ENCODE measurements around the gene MUCL1.
"Not testable (repeated sequence)": the region's sequence is repeated elsewhere in the genome, so short reads cannot be mapped to it uniquely, and the experiment has no call there.

Gene MUCL1, protein sequence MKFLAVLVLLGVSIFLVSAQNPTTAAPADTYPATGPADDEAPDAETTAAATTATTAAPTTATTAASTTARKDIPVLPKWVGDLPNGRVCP

DNA sequence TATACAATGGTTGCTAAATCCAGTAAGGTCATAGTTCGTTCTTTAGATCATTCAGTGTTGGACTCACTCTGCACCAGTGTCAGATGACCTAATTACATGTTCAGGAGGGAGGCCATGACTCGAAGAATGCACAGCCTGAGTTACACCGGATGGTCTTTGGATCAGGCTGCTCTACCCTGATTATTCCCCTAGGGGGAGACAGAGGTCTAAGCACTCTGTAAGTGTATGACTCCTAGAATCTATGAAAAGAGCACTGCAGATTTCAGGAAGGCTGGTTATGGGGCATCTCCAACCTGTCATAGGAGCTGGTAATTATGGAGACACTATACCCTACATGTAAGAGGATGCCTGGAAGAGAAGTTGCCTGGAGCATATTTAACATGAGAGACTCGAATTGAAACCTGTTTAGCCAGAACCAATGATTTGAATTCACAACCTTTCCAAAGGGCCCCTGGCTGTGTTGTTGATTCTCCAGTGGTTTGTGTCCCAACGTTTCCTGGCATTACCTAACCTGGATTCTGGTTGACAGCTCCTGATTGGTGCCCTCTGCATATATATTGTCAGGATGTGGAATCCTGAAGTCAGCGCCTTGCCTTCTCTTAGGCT, at the start of gene MUCL1:
TSS of gene MUCL1 (plus strand) at position 584 of the 606 bp plus-strand sequence. CDS start 67 bp downstream, outside the sequence.
- in situ Hi-C loops (cut with MboI; ENCODE audit: low pct_unique_long_range_greater_than_20kb, low sequenced_read_pairs): no loop called here
- peak; percentile 72 for DNase-seq

DNA sequence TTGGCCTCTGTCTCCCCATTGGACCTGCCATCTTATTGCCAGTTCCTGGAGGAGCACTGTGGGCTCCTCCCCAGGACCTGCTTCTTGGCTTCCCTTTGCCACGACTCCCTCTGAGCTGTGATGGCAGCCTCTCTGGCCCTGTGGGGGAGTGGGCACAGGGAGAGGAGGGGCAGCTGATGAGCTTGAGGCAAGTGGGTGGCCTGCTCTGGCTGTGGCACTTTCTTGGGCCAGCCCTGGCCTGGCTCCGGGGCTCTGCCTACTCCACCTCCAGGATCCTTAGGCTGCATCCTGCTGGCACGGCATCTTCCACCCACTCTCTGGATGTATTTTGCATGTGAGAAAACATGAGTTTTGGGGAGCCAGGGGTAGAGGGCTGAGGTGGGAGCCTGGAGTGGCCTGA, 32.6 kb upstream of the MUCL1 start:
- DNase-seq: no peak
- in situ Hi-C loops (cut with MboI; ENCODE audit: low pct_unique_long_range_greater_than_20kb, low sequenced_read_pairs): no loop called here

- DNase-seq: no peak
- in situ Hi-C loops (cut with MboI; ENCODE audit: low pct_unique_long_range_greater_than_20kb, low sequenced_read_pairs): no loop called here
These were observed 29.9 kb upstream of the MUCL1 start for GRCh38 chr12:54824402-54824801.

DNA sequence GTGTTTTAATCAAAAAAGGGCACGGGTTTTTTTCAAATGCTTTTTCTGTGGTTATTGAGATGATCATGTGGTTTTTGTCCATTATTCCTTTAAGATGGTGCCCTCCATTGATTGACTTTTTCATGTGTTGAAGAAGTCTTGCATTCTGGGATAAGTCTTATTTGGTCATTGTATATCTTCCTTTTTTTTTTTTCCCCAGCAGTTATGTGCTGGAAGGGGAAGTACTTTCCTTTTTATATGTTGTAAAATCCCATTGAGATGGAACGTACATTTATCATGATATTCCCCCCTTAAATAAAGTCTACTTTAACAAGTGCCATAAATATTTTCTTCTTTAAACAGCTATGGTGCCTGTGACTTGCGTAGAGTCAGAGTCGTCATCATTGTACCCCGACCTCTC, 24.8 kb upstream of the MUCL1 start:
- DNase-seq: no peak
- in situ Hi-C loops (cut with MboI; ENCODE audit: low pct_unique_long_range_greater_than_20kb, low sequenced_read_pairs): no loop called here

DNA sequence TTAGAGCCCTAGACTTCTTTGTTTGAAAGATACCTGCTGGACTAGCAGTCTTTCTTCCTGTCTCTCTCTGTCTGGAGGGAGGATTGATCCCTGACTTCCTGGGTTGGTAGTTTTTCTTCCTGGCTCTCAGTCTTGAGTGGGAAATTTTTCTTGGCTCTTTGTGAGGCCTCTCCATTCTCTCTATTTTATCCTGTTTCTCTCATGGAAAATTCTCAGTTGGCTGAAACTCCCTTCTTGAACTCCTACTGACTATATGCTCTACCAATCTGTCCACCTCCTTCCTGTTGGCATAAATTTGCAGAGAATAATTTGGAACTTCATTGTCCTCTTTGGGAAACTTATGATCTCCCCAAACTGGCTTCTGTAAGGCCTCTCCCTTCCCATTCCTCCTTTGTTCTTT, 24.1 kb upstream of the MUCL1 start:
- in situ Hi-C loops (cut with MboI; ENCODE audit: low pct_unique_long_range_greater_than_20kb, low sequenced_read_pairs): no loop called here
- no peak for DNase-seq

GRCh38 chr12:54831631-54832030, 22.7 kb upstream of the MUCL1 start:
- no peak for DNase-seq
- in situ Hi-C loops (cut with MboI; ENCODE audit: low pct_unique_long_range_greater_than_20kb, low sequenced_read_pairs): no loop called here

- in situ Hi-C loops (cut with MboI; ENCODE audit: low pct_unique_long_range_greater_than_20kb, low sequenced_read_pairs): no loop called here
- no peak for DNase-seq
These were observed 14.0 kb upstream of the MUCL1 start for GRCh38 chr12:54840244-54840865.

DNA sequence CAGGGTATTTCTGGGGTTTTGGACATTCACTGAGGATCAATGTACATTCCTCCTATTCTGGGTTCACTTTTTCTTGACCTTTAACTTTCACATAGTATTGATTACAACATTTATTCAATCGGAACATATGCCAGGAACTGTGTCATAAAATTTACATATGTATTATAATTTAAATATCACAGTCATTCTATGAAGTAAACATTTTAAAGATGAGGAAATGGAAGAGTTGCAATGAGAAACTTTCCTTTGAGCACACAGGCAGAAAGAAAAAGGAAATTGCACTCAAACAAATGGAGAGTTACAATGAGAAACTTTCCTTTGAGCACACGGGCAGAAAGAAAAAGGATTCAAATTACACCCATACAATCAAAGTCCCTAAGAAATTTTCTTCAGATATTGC, 3.1 kb downstream of the MUCL1 start:
- DNase-seq: no peak
- in situ Hi-C loops (cut with MboI; ENCODE audit: low pct_unique_long_range_greater_than_20kb, low sequenced_read_pairs): no loop called here

- in situ Hi-C loops (cut with MboI; ENCODE audit: low pct_unique_long_range_greater_than_20kb, low sequenced_read_pairs): no loop called here
- no peak for DNase-seq
These were observed 4.2 kb downstream of the MUCL1 start for GRCh38 chr12:54858562-54858961.

- DNase-seq: no peak
- in situ Hi-C loops (cut with MboI; ENCODE audit: low pct_unique_long_range_greater_than_20kb, low sequenced_read_pairs): no loop called here
These were observed 5.2 kb downstream of the MUCL1 start for GRCh38 chr12:54859502-54859901.

GRCh38 chr12:54861927-54862326, 7.6 kb downstream of the MUCL1 start:
- in situ Hi-C loops (cut with MboI; ENCODE audit: low pct_unique_long_range_greater_than_20kb, low sequenced_read_pairs): no loop called here

GRCh38 chr12:54863948-54864618, 9.8 kb downstream of the MUCL1 start:
- in situ Hi-C loops (cut with MboI; ENCODE audit: low pct_unique_long_range_greater_than_20kb, low sequenced_read_pairs): no loop called here

More at GRCh38 chr12:54861927-54862326, 7.6 kb downstream of the MUCL1 start:
- no peak for DNase-seq

GRCh38 chr12:54865683-54866324, 11.5 kb downstream of the MUCL1 start:
- DNase-seq: no peak
- in situ Hi-C loops (cut with MboI; ENCODE audit: low pct_unique_long_range_greater_than_20kb, low sequenced_read_pairs): no loop called here

More at GRCh38 chr12:54863948-54864618, 9.8 kb downstream of the MUCL1 start:
- DNase-seq: no peak

- in situ Hi-C loops (cut with MboI; ENCODE audit: low pct_unique_long_range_greater_than_20kb, low sequenced_read_pairs): no loop called here
- DNase-seq: no peak
These were observed 14.4 kb downstream of the MUCL1 start for GRCh38 chr12:54868690-54869089.

GRCh38 chr12:54870048-54870447, 15.7 kb downstream of the MUCL1 start:
- in situ Hi-C loops (cut with MboI; ENCODE audit: low pct_unique_long_range_greater_than_20kb, low sequenced_read_pairs): no loop called here
- DNase-seq: no peak

DNA sequence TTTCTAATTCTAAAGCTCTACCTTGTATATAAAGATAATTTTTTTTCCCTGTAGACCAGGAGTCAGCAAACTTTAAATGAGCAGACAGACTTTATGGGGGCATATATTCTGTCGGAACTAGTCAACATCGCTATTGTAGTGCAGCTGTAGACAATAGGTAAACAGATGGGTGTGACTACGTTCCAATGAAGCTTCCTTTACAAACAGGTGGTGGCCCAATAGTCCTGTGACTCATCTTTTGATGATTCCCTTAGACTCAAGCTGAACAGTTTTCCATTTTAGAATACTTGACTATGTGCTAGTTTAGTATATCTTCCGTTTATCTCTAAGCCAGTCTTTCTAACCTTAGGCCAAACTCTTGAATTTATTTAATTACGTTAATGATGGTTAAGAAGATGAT, 16.3 kb downstream of the MUCL1 start:
- DNase-seq: no peak
- in situ Hi-C loops (cut with MboI; ENCODE audit: low pct_unique_long_range_greater_than_20kb, low sequenced_read_pairs): no loop called here

DNA sequence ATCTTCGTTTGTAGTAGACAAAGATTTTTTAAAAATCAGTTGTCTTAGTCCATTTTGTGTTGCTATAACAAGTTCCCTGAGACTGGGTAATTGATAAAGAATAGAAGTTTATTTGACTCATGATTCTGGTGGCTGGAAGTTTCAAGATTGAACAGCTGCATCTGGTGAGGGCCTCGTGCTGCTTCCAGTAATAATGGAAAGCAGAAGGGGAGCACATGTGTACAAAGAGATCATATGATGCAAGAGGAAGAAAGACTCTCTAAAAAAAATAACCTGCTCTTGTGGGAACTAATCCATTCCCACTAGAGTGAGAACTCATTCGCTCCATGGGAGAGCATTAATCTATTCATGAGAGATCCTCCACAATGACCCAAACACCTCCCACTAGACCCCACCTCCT, 24.8 kb downstream of the MUCL1 start:
- no peak for DNase-seq
- in situ Hi-C loops (cut with MboI; ENCODE audit: low pct_unique_long_range_greater_than_20kb, low sequenced_read_pairs): no loop called here

- no peak for DNase-seq
- in situ Hi-C loops (cut with MboI; ENCODE audit: low pct_unique_long_range_greater_than_20kb, low sequenced_read_pairs): no loop called here
These were observed 25.3 kb downstream of the MUCL1 start for GRCh38 chr12:54879579-54879978.

DNA sequence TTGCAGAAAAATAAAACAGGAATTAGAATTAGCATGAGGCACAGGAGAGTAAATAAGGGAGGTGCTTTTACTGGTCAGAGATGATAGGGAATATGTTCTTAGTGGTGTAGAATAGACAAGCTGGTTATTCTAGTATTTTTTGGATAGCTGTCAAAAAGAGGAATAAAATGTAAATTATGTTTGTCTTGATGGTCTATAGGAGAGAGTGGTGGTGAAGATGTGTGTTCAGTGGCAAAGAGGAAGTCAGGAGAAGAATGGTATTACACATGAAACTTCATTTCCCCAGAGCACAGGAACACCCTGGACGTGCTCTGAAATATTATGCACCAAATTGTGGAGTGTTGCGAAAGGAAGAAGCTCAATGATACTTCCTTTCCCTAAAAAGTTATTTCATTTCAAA, 27.8 kb downstream of the MUCL1 start:
- peak; percentile 71 for DNase-seq
- in situ Hi-C loops (cut with MboI; ENCODE audit: low pct_unique_long_range_greater_than_20kb, low sequenced_read_pairs): no loop called here

- DNase-seq; in situ Hi-C loops (cut with MboI; ENCODE audit: low pct_unique_long_range_greater_than_20kb, low sequenced_read_pairs): not testable (repeated sequence)
These were observed 28.3 kb downstream of the MUCL1 start for GRCh38 chr12:54882597-54882996.

All from KBM-7 (cell line).